B cell (primary cell): ENCODE measurements around the gene TSPY10. TPM values are rescaled to one million over a fixed set of nuclear protein-coding genes. Genes with fewer than 3 reads are reported as not detected.

Experiments used
- polyA plus RNA-seq: library from polyadenylated mRNA; depleted of rRNA; stranded (reverse); fragments of >200 nt; gene quantifications from 2 replicates; pipeline ENCODE4 v1.2.3, GENCODE V29; 2012
- total RNA-seq, 2 donors: library from RNA; stranded (reverse); fragments of 120-200 nt in 1 of 2; gene quantifications; 1 replicate in 1 of 2; 2 replicates in 1 of 2; pipeline versions ENCODE4 v1.2.3 to v1.2.4, GENCODE V29; 2013 to 2022

Gene TSPY10
- total and polyA plus RNA-seq, 2 donors (not counting 1 experiment from before 2014, with no cell fraction given): not detected

Other genes with a start within 250 kb of the TSPY10 start
- not detected in 2 replicates for gene TSPY4, start 190.4 kb upstream of the TSPY10 start, total RNA-seq
- not detected in 2 replicates for gene TSPY4, start 190.4 kb upstream of the TSPY10 start, polyA plus RNA-seq
- gene TSPY8, start 170.1 kb upstream of the TSPY10 start, total RNA-seq: not detected in 2 replicates
- not detected in 2 replicates for gene TSPY8, start 170.1 kb upstream of the TSPY10 start, polyA plus RNA-seq
- gene TSPY3, start 129.5 kb upstream of the TSPY10 start, total RNA-seq: not detected in 2 replicates
- not detected in 2 replicates for gene TSPY3, start 129.5 kb upstream of the TSPY10 start, polyA plus RNA-seq
- gene TSPY1, start 60.9 kb upstream of the TSPY10 start, total RNA-seq: not detected in 2 replicates
- gene TSPY1, start 60.9 kb upstream of the TSPY10 start, polyA plus RNA-seq: not detected in 2 replicates
- gene TSPY9, start 40.6 kb upstream of the TSPY10 start, total RNA-seq: not detected in 2 replicates
- not detected in 2 replicates for gene TSPY9, start 40.6 kb upstream of the TSPY10 start, polyA plus RNA-seq